A673 (cell line): Measurements from ENCODE around the gene PIAS1.

ENCODE experiments used
- EZH2 ChIP-seq: fragments of 200-600 bp; sonication (generic); IDR thresholded peaks from 2 replicates; pipeline ENCODE4 v1.6.1; 2017; ENCODE audit warnings: borderline replicate concordance, low read depth, mild to moderate bottlenecking, mixed read lengths, antibody characterized with exemption, low read length; ENCODE audit not compliant: poor library complexity, severe bottlenecking
- TF ChIP-seq, protein P1 (sequence below): fragments of 300-800, 200-600 bp; sonication (generic); conservative IDR thresholded peaks from 2 replicates; pipeline ENCODE4 v1.5.1; 2017; ENCODE audit warnings: low read depth, mild to moderate bottlenecking, antibody characterized with exemption, low read length, moderate library complexity, mixed read lengths

DNA sequence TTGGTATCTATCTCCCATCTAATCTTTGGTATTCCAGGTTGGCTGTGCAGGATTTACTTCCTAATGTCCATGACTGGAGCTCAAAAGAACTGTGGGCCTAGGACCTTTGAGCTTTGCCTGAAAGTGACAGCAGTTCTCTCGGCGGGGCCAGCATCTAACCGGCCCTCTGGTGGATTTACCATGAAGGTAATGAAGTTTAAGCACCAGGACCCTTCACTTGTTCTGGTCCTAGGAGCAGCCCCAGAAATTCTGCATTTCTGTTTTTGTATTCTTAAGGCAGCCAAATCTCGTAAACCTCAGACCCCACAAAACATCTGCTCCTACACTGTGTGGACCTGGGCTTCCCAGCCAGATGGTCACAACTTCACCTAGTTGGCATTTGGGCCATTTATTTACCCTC, 138.0 kb downstream of the PIAS1 start:
- TF ChIP-seq, protein P1, sequence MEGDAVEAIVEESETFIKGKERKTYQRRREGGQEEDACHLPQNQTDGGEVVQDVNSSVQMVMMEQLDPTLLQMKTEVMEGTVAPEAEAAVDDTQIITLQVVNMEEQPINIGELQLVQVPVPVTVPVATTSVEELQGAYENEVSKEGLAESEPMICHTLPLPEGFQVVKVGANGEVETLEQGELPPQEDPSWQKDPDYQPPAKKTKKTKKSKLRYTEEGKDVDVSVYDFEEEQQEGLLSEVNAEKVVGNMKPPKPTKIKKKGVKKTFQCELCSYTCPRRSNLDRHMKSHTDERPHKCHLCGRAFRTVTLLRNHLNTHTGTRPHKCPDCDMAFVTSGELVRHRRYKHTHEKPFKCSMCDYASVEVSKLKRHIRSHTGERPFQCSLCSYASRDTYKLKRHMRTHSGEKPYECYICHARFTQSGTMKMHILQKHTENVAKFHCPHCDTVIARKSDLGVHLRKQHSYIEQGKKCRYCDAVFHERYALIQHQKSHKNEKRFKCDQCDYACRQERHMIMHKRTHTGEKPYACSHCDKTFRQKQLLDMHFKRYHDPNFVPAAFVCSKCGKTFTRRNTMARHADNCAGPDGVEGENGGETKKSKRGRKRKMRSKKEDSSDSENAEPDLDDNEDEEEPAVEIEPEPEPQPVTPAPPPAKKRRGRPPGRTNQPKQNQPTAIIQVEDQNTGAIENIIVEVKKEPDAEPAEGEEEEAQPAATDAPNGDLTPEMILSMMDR: no peak
- no peak for TF ChIP-seq EZH2
